OCI-LY1 (cell line): ENCODE data around the gene SFXN4.

Experiments
- CTCF ChIP-seq: fragments of 200-600 bp; sonication (generic), shearing (Covaris generic); IDR thresholded peaks from 2 replicates; pipeline ENCODE4 v1.5.1; 2017; ENCODE audit warnings: mild to moderate bottlenecking, antibody characterized with exemption, low read length, moderate library complexity, mixed read lengths
- EZH2 ChIP-seq: fragments of 200-600 bp; sonication (generic), shearing (Covaris generic); IDR thresholded peaks from 2 replicates; pipeline ENCODE4 v1.8.0; 2017; ENCODE audit warnings: borderline replicate concordance, mixed run types, mild to moderate bottlenecking, antibody characterized with exemption, low read length, moderate library complexity, mixed read lengths

DNA sequence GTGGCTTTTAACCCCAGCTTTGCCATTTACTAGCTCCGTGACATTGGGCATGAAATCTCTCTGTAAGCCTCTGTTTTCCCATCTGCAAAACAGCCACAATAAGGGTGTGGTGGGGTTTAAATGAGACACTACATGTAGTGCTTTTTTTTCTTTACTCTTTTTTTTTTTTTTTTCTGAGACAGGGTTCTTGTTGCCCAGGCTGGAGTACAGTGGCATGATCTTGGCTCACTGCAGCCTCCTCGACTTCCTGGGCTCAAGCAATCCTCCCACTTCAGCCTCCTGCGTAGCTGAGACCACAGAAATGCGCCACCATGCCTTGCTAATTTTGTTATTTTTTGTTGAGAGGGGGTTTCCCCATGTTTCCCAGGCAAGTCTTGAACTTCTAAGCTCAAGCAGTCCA lies 69.9 kb downstream of the SFXN4 start:
- TF ChIP-seq CTCF (no peak), EZH2 (no peak)
